BLaER1 (cell line): ENCODE results near the gene P2RY2.
A peak's percentile ranks its signal among the peaks of the same experiment; 100 is the strongest.

Experiments used
- H3K27ac ChIP-seq: shearing (Covaris generic); formaldehyde crosslinking; 2 replicates; pipeline ENCODE4 v1.8.1; 2022
- H3K27me3 ChIP-seq: shearing (Covaris generic); formaldehyde crosslinking; 2 replicates; pipeline ENCODE4 v1.8.1; 2022
- H3K36me3 ChIP-seq: shearing (Covaris generic); formaldehyde crosslinking; 2 replicates; pipeline ENCODE4 v1.8.1; 2022
- H3K4me1 ChIP-seq: shearing (Covaris generic); formaldehyde crosslinking; 2 replicates; pipeline ENCODE4 v1.8.1; 2022
- H3K4me2 ChIP-seq: shearing (Covaris generic); formaldehyde crosslinking; 2 replicates; pipeline ENCODE4 v1.8.1; 2022
- H3K4me3 ChIP-seq: shearing (Covaris generic); formaldehyde crosslinking; 2 replicates; pipeline ENCODE4 v1.8.1; 2022
- H3K9ac ChIP-seq: shearing (Covaris generic); formaldehyde crosslinking; 2 replicates; pipeline ENCODE4 v1.8.1; 2022
- H3K9me3 ChIP-seq: shearing (Covaris generic); formaldehyde crosslinking; 2 replicates; pipeline ENCODE4 v1.8.1; 2022
- H4K20me1 ChIP-seq: shearing (Covaris generic); formaldehyde crosslinking; 2 replicates; pipeline ENCODE4 v1.8.1; 2022
- Cebpa-rat ChIP-seq: shearing (Covaris generic); IDR thresholded peaks from 2 replicates; pipeline ENCODE4 v1.8.1; 2022

Gene P2RY2

GRCh38 chr11:73239111-73239521 lies 21.0 kb downstream of the P2RY2 start:
- no peaks in the 10 kb centered on the region for H3K9me3 ChIP-seq
- peaks cover 15% of the 10 kb centered on the region for H3K4me1 ChIP-seq
- H4K20me1 ChIP-seq: no peaks in the 10 kb centered on the region
- no peak overlapping the region for H3K4me3 ChIP-seq
- H3K27ac ChIP-seq: no peak overlapping the region
- H3K27me3 ChIP-seq: no peaks in the 10 kb centered on the region
- no peak for TF ChIP-seq Cebpa-rat
- no peak overlapping the region for H3K4me2 ChIP-seq
- no peak overlapping the region for H3K9ac ChIP-seq
- no peaks in the 10 kb centered on the region for H3K36me3 ChIP-seq

- Histone ChIP-seq H3K4me1 (peaks cover 15% of the 10 kb centered on the region), H3K4me2 (no peak overlapping the region), H4K20me1 (no peaks in the 10 kb centered on the region), H3K27me3 (no peaks in the 10 kb centered on the region), H3K4me3 (no peak overlapping the region), H3K9me3 (no peaks in the 10 kb centered on the region), H3K9ac (no peak overlapping the region), H3K36me3 (no peaks in the 10 kb centered on the region), H3K27ac (no peak overlapping the region)
- no peak for TF ChIP-seq Cebpa-rat
Observed at GRCh38 chr11:73239571-73240189, 21.6 kb downstream of the P2RY2 start.

GRCh38 chr11:73240190-73240781 lies 22.2 kb downstream of the P2RY2 start:
- Histone ChIP-seq H3K27me3 (no peaks in the 10 kb centered on the region), H3K4me1 (peaks cover 15% of the 10 kb centered on the region)
- TF ChIP-seq Cebpa-rat: no peak

GRCh38 chr11:73241300-73241699 lies 23.2 kb downstream of the P2RY2 start:
- no peaks in the 10 kb centered on the region for H4K20me1 ChIP-seq
- no peaks in the 10 kb centered on the region for H3K36me3 ChIP-seq
- H3K4me1 ChIP-seq: peaks cover 15% of the 10 kb centered on the region
- TF ChIP-seq Cebpa-rat: no peak
- H3K9me3 ChIP-seq: no peaks in the 10 kb centered on the region
- no peak overlapping the region for H3K4me2 ChIP-seq
- no peaks in the 10 kb centered on the region for H3K27me3 ChIP-seq
- H3K4me3 ChIP-seq: no peak overlapping the region
- no peak overlapping the region for H3K9ac ChIP-seq
- H3K27ac ChIP-seq: no peak overlapping the region

More at GRCh38 chr11:73240190-73240781, 22.2 kb downstream of the P2RY2 start:
- Histone ChIP-seq H3K9me3 (no peaks in the 10 kb centered on the region), H3K4me2 (no peak overlapping the region), H3K36me3 (no peaks in the 10 kb centered on the region), H3K27ac (no peak overlapping the region), H3K9ac (no peak overlapping the region), H4K20me1 (no peaks in the 10 kb centered on the region), H3K4me3 (no peak overlapping the region)

GRCh38 chr11:73242251-73243092 lies 24.4 kb downstream of the P2RY2 start:
- no peak overlapping the region for H3K9ac ChIP-seq
- H3K27me3 ChIP-seq: no peaks in the 10 kb centered on the region
- TF ChIP-seq Cebpa-rat: no peak
- peak overlapping the region; percentile 52 for H3K4me2 ChIP-seq
- no peak overlapping the region for H3K4me3 ChIP-seq
- no peaks in the 10 kb centered on the region for H3K36me3 ChIP-seq
- H4K20me1 ChIP-seq: no peaks in the 10 kb centered on the region
- no peaks in the 10 kb centered on the region for H3K9me3 ChIP-seq
- peaks cover 15% of the 10 kb centered on the region for H3K4me1 ChIP-seq
- peak overlapping the region; percentile 56 for H3K27ac ChIP-seq

- H3K4me3 ChIP-seq: no peak overlapping the region
- H3K4me2 ChIP-seq: no peak overlapping the region; the same call in 1 of the 2 replicates
- no peak overlapping the region for H3K27ac ChIP-seq
- TF ChIP-seq Cebpa-rat: no peak
- no peaks in the 10 kb centered on the region for H4K20me1 ChIP-seq
- no peaks in the 10 kb centered on the region for H3K36me3 ChIP-seq
- H3K9ac ChIP-seq: no peak overlapping the region
- peaks cover 10% of the 10 kb centered on the region for H3K4me1 ChIP-seq
- H3K9me3 ChIP-seq: no peaks in the 10 kb centered on the region
- no peaks in the 10 kb centered on the region for H3K27me3 ChIP-seq
Observed at GRCh38 chr11:73243093-73243485, 25.0 kb downstream of the P2RY2 start.

GRCh38 chr11:73244589-73245240 lies 26.6 kb downstream of the P2RY2 start:
- no peak for TF ChIP-seq Cebpa-rat
- Histone ChIP-seq H3K27ac (no peak overlapping the region), H3K4me2 (no peak overlapping the region), H3K4me3 (no peak overlapping the region), H4K20me1 (no peaks in the 10 kb centered on the region), H3K36me3 (no peaks in the 10 kb centered on the region), H3K9ac (no peak overlapping the region), H3K9me3 (no peaks in the 10 kb centered on the region), H3K27me3 (no peaks in the 10 kb centered on the region), H3K4me1 (peaks cover 10% of the 10 kb centered on the region)

GRCh38 chr11:73245461-73245860 lies 27.4 kb downstream of the P2RY2 start:
- TF ChIP-seq Cebpa-rat: no peak
- Histone ChIP-seq H3K4me2 (no peak overlapping the region), H3K27me3 (no peaks in the 10 kb centered on the region), H3K27ac (no peak overlapping the region), H3K9me3 (no peaks in the 10 kb centered on the region), H3K36me3 (no peaks in the 10 kb centered on the region), H4K20me1 (no peaks in the 10 kb centered on the region), H3K9ac (no peak overlapping the region), H3K4me1 (peaks cover 10% of the 10 kb centered on the region), H3K4me3 (no peak overlapping the region)

GRCh38 chr11:73246303-73246702 lies 28.2 kb downstream of the P2RY2 start:
- H3K9ac ChIP-seq: no peak overlapping the region
- no peak overlapping the region for H3K27ac ChIP-seq
- no peaks in the 10 kb centered on the region for H3K27me3 ChIP-seq
- H3K4me3 ChIP-seq: no peak overlapping the region
- H3K36me3 ChIP-seq: no peaks in the 10 kb centered on the region
- no peak overlapping the region for H3K4me2 ChIP-seq
- no peaks in the 10 kb centered on the region for H3K9me3 ChIP-seq
- peaks cover 10% of the 10 kb centered on the region for H3K4me1 ChIP-seq
- H4K20me1 ChIP-seq: no peaks in the 10 kb centered on the region
- TF ChIP-seq Cebpa-rat: no peak
